GM21447 (cell line): ENCODE measurements around the gene RFX4.
A peak's percentile ranks its signal among the peaks of the same experiment; 100 is the strongest.

Experiments
- ATAC-seq: cut with Tn5 transposase; IDR thresholded peaks from one replicate; pipeline ENCODE4 v1.9.1; 2021; ENCODE audit not compliant: unreplicated experiment

RFX4 gene

DNA sequence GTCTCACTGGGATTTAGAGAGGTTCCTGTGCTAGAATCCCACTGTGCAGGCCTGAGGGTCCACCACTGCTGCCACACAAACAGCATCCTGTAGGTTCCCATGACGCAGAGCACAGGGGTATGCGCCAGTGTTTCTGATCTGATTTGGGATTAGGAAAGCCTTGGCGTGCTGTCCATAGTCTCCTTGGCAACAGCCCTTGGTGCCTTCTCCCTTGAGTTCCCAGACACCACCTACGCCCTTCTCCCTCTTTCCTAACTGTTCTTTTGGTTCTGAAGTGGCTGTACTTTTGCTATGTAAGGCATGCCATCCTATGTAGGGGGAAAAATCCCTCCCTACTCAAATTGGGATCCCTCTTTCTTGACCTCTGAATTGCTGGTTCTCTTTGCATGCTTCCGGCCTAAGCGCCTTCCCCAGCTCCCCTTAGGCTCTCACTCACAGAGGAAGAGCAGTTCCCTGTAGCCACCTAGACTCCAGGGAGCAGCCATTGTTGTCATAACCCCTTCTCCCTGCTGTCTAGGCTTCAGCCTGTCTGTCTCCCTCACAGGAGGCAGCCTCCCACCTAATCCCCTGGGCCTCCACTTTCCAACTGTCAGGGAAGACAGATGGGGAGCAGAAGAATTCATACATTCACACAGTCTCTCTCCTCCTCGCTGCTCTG lies 176.9 kb downstream of the RFX4 start:
- ATAC-seq: peak; percentile 27

DNA sequence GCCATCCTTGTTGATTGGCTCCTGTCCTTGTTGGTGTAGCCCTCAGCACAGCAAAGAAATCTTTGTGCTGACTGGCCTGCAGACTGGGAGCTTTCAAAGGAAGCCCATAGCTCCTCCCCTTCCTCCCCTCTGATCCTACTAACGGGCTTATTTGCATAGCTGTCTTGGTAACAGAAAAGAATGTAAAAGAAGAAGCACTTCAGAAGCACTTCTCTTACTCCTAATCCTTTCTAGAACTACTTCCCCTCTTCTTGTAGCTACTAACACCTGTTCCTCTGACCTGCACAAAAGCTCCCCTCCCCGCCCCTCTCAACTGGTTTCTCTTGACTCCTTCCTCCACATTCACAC lies 177.4 kb downstream of the RFX4 start:
- ATAC-seq: peak; percentile 99

DNA sequence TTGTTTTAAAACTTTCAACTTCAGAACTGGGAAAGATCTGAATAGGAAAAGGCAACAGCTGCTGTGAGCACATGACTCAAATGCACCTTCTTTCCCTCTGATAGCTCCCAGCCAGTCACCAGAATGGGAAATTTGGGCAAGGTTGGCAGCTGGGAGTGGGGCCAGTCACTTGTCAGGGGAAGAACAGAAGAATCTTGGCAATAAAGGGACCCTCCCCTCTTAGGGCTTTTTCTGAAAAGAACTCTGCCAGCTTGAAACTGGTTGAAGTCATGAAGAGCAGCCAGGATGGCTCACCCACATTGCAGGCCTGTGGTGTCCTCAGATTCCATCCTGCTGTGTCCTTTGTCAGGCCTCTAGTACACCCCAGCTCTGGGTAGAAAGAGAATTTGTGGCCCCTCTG lies 181.4 kb downstream of the RFX4 start:
- ATAC-seq: no peak

DNA sequence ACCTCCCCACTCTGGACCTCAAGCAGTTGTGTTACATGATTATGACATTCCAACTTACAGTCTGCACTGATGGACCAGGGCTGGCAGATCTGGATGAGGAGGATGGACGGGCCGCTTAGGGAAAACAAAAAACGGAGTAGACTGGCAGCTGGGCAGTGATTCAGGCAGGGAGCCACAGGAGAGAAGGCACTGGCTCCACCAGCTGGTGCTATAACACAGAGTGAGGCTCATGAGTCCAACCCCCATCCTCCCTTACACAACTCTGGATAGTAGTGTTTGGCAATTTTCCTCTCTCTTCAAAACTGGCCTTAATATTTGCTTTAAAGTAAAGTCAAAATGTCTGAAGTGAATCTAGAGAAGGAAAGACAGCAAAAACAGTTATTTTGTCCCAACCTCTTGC lies 181.9 kb downstream of the RFX4 start:
- no peak for ATAC-seq

DNA sequence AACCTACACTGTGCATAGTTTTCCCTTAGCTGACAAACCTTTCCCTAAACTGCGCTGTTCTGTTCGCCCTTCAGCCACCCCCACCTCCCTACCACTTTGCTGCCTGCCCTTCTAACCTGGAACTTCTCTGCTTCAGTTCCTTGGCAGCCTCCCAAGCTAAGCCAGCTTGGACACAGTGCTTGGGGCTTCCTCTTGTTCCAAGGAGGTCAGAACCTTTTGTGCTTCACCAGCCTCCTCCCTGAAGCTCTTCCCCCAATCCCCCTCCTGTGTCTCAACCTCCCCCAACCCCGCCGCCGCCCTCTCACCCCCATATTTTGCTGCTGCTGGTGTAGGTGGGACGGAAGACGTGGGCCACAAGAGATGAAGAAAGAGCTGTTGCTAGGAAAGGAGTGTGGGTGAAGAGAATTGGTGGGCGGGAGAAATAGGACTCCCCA lies 183.6 kb downstream of the RFX4 start:
- no peak for ATAC-seq

GRCh38 chr12:106767206-106767605 lies 184.4 kb downstream of the RFX4 start:
- no peak for ATAC-seq

GRCh38 chr12:106767954-106768822 lies 185.4 kb downstream of the RFX4 start:
- ATAC-seq: no peak

DNA sequence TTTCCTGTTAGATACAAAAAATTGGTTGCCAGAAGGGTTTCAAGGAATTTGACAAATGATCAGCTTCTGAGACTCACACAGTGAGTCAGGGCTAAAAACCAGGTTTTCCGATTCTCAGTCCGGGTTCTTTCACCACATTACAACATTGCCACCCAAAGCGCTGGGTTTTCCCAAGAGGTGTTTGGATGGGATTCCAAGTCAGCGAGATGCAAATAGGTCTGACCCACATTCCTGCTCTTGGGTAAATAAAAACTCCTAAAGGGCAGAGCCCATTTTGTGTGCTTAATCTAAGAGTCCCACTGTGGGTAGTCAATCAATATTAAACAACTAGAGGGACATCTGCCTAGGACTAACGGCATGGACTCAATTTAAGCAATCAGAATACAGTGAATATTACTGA lies 186.3 kb downstream of the RFX4 start:
- no peak for ATAC-seq

- ATAC-seq: no peak
These were observed 186.7 kb downstream of the RFX4 start for GRCh38 chr12:106769546-106769945.

DNA sequence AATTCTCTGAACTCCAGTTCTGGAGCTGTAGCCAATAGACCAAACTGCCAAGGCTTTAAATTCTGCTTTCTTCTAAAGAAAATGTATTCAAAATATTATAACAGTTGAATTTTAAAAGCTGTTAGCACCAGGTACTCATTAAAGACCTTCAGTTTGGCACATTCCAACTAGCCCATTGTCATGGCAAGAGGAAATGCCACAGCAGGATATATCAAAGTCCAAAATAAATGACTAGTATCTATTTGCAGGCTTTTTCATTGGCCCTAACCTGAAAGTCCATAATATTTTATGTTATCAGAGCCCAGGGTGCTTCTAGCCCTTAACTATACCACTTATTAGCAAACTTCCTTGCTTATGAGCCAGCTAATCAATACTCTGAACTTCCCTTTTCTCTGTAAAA lies 188.6 kb downstream of the RFX4 start:
- ATAC-seq: no peak

GRCh38 chr12:106773286-106774004 lies 190.6 kb downstream of the RFX4 start:
- no peak for ATAC-seq

DNA sequence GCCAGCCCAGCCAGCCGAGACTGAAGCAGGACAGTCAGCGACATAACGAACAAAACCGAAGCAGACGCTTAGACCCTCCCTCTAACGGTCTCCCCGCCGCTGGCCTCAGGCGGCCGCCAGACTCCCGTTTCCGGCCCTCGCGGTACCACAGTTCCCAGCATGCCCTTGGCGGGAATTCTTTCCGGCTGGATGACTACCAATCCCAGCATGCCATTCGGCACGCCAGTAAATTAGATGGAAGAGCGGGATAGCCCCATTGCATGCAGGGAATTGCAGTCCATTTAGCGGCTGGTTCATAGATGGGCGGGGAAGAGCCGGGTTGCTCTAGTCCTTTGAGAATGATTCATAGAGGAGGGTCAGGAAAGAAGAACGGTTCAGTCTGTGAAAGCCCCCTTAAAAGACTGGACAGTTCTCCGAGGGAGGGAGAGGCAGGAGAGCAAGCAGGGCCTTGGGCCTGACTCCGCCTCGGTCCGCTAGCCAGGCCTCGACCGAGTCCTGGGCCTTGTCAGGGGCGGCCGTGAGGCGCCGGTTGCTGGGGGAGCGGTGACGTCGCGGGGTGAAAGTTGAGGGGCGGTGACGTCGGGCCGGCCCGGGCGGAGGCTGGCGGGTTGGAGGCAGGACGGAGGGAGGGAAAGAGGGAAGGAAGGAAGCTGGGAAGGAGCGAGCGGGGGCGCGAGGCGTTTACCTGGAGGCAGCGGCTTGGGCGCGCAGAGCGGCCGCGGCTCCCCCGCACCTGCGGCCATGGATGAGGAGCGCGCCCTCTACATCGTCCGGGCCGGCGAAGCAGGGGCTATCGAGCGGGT lies 191.4 kb downstream of the RFX4 start, which contains the start of gene RIC8B:
TSS of gene RIC8B (plus strand) at position 678 of the 803 bp plus-strand sequence. CDS start at position 742, 64 bp downstream.
- ATAC-seq: peak; percentile 91

DNA sequence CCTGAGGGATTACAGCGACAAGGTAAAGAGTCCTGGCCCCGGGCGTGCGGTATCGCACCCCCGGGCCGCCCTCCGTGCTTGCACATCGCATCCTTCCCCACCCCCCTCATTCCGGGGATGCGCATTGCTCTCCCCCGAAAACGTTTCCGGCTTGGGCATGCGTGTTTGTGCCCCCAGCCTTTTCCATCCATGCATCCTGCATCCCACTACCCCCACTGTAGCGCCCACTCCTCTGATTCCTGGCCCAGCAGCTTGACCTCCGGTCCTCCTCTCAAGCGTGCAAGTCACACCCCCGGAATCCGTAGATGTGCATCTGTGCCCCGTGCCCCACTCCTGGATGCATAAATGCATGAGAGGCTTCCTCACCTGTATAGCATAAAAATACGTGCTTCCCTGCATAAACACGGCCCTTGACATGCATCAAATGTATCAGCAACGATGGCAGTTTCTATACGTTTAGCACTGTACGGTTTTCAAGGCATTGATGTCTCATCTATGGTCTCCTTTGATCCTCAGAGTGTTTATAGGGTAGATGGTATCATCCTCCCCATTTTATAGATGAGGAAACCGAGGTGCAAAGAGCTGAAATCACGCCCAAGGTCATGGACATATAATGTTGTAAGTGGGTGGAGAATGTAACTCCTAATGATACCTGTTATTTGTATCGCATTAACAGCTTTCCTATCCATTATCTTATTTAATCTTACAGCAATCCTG lies 192.2 kb downstream of the RFX4 start:
- ATAC-seq: no peak

DNA sequence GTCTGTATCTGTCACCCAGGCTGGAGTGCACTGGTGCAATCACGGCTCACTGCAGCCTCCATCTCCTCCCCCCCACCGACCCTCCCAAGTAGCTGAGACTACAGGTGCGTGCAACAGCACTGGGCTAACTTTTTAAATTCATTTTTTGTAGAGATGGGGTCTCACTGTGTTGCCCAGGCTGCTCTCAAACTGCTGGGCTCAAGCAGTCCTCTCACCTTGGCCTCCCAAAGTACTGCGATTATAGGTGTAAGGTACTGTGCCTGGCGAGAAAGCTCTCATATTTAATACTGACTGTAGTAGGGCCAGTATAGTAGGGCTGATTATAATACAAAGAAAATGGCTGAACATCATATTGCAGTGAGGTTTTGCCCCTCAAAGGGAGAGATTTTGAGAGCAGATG lies 194.1 kb downstream of the RFX4 start:
- no peak for ATAC-seq

DNA sequence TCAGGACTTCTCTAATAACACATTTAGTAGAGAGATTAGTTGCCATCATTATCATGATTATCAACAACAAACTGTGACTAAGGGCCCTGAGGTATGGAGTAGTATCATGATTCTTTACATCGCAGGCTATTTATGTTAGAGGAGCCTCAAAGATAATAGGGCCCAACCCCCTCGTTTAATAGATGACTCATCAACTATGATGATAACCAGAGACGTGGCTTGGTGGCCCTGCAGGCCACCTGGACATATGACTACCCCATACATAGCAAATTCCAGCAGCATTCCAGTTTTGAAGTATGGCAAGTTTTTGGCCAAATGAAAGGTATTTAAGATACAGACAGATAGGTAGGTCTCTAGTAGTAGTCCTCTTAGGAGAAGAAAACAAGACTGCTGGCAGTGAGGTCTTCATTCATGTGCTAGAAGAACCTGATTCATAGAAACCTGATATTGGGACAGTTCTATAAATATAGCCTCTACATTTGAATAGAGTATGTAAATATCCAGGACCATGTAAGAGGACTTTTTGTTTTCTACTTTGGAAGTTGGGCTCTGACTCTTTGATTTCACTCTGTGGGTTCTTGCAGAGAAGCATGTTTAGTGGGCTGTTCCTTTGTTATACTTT lies 197.3 kb downstream of the RFX4 start:
- ATAC-seq: no peak

DNA sequence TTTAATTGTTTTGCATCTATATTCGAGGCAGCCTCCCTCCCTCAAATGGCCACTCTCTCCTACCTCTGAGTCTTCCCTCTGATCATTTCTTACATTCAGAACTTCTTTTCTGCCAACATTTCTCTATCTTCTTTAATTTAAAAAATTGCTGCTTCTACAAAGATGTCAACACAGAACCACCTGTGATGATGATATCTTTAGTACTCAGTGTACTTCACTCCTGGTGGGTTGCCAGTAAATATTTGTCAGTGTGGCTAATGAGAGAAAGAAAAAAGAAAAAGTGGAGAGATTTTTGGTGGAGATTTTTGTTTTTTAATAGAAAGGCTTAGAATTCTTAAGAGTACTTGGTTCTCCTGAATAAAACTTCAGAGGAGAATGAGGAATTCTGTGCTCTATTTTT lies 199.8 kb downstream of the RFX4 start:
- ATAC-seq: no peak

DNA sequence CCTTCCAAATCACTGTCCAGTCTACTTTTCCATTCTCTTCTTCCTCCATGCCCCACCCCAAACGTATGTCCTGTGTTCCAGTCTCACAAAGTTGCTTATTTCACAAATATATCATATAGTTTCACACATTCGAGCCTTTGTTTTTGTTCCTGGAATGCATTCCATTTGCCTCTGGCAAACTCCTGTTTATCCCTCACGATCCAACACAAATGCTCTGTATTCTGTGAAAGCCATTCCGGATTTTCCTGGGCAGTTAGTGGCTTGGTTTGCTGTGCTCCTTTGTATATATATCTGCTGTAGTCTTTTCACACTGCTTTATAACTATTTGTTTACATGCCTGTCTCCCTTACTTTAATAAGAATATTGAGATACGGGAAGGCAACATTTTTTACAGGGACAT lies 200.7 kb downstream of the RFX4 start:
- no peak for ATAC-seq

DNA sequence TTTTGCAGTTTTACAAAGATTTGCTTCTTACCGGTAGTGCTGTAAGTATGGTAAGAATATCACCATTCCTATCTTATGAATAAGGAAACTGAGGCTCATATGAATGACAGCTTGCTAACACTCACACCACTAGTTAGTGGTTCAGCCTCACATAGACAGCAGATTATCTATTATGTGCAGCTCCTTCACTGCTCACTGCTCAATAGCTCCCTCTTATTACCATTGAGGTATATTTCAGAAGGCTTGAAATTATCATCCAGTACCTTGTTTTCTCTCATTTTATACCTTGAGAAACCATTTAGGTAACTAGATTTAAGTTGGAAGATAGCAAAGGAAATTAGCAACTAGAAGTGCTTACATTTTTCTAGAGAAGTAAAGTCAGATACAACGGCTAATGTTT lies 207.2 kb downstream of the RFX4 start:
- no peak for ATAC-seq

DNA sequence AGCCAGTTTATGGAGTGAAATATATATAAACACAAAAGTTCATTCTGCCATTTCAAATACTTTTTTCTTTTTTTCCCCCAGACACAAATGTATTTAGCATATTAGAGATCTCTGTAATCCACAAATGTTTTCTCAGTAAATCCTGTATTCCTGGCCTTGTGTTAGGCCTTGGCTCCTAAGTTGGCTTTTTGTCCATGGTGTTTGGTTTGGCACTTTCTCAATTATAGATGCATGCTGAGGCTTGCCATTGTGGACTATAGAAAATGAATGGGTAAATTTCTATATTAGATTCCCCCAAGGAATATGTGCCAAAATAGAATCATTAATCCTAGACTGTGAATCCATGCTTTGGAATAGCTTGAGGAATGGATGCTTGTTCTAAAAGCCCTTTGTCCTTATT lies 208.7 kb downstream of the RFX4 start:
- ATAC-seq: no peak

DNA sequence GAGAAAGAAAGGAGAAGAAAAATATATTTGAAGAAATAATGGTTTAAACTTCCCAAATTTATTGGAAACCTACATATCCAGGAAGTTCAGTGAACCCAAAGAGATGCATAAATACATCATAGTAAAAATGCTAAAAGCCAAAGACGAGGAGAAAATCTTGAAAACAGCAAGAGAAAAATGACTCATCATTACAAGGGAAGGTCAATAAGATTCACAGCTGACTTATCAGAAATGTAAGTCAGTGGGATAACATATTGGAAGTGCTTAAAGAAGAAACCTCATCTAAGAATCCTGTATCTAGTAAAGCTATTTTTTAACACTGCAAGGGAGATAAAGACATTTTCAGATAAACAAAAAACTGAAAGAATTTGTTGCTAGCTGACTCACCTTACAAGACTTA lies 211.6 kb downstream of the RFX4 start:
- ATAC-seq: no peak
